ENCODE measurements around the gene KIF16B.
A peak's percentile ranks its signal among the peaks of the same experiment; 100 is the strongest.
"Not testable (repeated sequence)": the region's sequence is repeated elsewhere in the genome, so short reads cannot be mapped to it uniquely, and the experiment has no call there.

Gene KIF16B

GRCh38 chr20:16476032-16476431, 97.2 kb downstream of the KIF16B start:
- DNase-seq (ENCODE audit: low spot score), result peak; percentile 53

- no peak for DNase-seq (ENCODE audit: low spot score)
These were observed 98.0 kb downstream of the KIF16B start for GRCh38 chr20:16475225-16475624.

DNA sequence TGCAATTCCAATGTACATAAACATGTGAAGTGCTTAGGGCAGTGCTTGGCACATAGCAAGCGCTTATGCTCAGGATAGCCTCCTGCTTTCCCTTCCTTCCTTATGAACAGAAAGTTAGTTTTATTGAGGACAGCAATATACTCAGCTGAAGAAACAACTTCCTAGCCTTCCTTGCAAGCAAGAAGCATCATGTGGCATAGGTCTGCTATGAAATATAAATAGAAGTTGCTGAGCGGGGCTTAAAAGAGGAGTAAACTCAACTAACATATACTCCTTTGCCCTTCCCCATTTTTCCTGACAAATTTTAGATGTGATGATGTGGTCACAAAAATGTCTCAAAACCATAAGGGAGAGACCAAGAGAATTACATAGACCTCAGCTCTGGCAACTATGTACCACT, 98.9 kb downstream of the KIF16B start:
- no peak for DNase-seq (ENCODE audit: low spot score)

GRCh38 chr20:16472045-16472872, 101.0 kb downstream of the KIF16B start:
- no peak for DNase-seq (ENCODE audit: low spot score)

DNA sequence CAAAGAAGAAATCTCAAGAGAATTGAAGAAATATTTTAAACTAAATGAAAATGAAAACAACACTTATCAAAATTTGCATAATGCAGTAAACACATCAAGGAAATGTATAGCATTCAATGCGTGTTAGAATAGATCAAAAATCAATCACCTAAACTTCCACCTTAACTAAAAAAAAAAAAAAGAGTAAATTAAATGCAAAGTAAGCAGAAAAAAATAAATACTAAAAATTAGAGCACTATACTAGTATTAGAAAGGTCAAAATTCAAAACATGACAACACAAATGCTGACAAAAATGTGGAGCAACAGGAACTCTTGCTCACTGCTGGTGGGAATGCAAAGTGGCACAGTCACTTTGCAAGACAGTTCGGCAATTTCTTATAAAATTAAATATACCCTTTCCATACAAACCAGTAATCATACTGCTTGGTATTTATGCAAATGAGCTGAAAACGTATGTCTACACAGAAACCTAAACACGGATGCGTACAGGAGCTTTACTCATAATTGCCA, 103.8 kb downstream of the KIF16B start:
- no peak for DNase-seq (ENCODE audit: low spot score)

GRCh38 chr20:16462711-16463110, 110.5 kb downstream of the KIF16B start:
- DNase-seq (ENCODE audit: low spot score), result no peak

DNA sequence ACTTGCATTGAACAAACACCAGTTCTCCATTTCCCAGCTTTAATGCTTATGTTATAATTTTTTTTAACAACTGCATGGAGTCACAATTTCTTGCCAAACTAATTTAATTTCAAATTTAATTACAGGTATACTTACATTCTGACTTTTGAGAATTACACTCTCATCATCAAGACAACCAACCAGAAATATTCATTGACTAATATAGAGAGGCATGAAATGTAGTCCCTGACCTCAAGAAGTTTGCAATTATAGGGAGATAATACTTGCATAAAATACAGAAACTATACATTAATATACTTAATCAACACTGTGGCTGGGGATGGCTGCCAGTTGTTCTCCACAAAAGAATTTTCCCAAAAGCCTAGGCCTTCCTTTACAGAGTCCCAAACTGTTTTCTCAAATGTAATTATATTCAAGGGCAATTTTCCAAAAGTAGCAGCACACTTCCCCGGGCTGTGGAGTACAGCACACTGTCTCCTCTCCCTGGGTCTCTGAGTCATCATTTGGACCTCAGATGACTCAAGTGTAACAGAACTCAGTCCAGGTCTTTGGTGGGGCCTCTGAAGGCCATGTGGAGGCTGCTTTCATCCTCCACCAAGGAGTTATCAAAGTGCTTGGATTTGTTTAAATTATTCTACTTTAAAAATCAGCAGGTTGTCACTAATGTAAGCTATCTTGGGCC, 114.1 kb downstream of the KIF16B start:
- DNase-seq (ENCODE audit: low spot score), result no peak

DNA sequence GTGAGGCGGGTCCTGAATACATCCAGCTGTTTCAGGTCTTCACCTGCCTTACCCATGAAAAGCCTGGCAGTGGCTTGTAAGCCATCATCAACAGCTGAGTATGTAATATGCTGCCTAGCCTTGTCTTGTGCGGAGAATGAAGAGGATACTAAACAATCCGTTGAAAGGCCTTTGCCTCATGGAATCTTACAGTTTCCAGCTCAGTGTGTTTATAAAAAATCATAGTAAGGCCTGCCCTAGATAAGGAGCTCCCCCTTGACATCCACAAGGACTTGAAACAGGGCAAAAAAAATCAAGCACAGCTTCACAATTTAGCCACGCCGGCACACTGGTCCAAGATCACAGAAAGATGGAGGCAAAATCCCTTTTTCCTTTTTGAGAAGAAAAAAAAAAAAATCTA, 115.7 kb downstream of the KIF16B start:
- no peak for DNase-seq (ENCODE audit: low spot score)

DNA sequence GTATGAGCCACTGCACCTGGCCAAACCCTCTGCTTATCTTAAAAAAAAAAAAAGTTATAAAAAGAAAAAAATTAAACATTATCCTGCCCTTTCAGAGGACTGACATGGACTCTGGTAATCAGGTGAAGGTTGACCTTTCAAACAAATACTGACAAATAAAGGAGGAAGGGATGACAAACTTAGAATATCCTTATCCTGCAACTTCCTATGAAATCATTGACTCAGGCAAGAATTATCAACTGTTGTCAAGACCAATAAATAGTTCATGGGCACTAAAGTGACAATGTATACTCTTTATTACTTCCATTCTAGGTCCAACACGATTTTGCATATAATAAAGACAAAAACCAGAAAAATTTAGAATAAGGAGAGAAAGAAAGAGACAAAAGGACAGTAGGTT, 117.9 kb downstream of the KIF16B start:
- no peak for DNase-seq (ENCODE audit: low spot score)

GRCh38 chr20:16451982-16452381, 121.3 kb downstream of the KIF16B start:
- DNase-seq (ENCODE audit: low spot score), result no peak

DNA sequence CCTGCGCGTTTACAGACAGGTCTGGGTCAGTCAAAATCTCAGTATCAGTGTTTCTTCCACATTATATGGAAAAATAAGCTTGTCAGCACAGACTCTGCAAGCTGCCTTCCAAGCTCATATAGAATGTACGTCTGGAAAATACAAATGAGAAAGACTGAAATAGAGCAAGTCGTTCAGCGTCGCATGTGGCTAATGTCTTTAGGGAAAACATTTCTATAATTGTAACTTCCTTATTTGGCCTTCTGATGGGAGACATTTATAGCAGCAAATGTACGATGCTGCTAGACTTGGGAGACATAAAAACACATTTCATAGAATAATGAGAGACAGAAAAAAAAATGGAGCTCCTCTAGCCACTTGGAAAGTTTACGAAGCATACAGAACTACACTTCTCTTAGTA, 122.2 kb downstream of the KIF16B start:
- no peak for DNase-seq (ENCODE audit: low spot score)

DNA sequence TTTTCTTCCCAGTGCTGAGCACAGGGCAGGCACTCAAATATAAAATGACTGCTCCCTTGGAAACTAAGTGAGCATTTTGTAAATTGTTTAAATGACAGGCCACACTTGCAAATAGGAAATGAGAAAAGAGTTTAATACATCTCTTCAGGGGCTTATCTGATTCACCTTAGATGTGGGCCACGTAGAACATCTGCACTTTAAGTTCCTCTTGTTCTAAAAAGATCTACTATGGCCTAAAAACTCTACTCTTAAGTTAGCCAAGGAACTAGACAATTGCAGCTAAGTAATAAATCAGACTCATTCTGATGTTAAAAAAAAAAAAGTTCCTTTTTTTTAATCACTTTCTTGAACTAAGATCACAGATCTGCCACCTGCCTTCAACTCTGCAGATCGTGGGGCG, 126.3 kb downstream of the KIF16B start:
- no peak for DNase-seq (ENCODE audit: low spot score)

GRCh38 chr20:16446246-16446645, 127.0 kb downstream of the KIF16B start:
- no peak for DNase-seq (ENCODE audit: low spot score)

DNA sequence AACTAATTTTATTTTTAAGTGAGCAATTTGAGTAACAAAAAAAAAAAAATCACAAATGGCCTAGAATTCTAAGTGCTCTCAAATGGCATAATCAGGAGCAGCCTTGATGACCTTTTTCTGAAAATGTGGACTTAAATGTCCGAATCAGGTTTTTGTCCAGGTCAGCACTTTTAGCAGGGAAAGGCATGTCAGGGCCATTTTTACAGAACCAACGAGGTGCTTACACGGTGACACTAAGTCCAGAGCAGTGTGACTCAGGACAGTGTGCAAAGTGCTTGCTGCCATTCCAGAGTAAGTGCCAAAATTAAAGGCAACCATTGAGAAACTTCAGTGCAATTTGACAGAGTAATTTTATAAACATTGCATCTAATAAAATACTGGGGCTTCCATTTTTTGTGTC, 127.8 kb downstream of the KIF16B start:
- no peak for DNase-seq (ENCODE audit: low spot score)

- DNase-seq (ENCODE audit: low spot score), result no peak
These were observed 129.0 kb downstream of the KIF16B start for GRCh38 chr20:16444057-16444777.

DNA sequence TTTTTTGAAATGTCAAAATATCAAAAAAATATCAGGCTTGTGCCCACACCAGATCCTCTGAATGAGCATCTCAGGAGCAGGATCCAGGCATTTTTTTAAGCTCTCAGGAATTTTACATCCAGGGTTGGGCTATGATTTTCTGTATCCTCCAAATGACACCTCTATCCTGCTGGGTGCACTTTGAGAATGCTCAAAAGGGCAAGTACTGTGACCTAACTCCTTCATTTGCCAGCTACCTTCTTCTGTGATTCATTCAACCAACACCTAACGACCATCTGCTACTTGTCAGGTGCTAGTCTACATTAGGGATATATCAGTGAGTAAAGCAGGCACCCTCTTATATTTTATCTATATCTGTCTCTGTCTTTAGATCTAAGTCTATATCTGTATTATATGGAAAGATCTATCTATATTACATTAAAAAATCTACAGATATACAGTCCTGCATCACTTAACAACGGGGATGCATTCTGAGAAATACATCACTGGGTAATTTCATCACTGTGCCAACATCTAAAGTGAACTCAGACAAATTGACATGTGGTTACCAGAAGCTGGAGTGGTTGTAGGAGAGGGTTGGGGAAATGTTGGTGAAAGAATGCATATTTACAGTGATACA, 131.6 kb downstream of the KIF16B start:
- DNase-seq (ENCODE audit: low spot score), result no peak

DNA sequence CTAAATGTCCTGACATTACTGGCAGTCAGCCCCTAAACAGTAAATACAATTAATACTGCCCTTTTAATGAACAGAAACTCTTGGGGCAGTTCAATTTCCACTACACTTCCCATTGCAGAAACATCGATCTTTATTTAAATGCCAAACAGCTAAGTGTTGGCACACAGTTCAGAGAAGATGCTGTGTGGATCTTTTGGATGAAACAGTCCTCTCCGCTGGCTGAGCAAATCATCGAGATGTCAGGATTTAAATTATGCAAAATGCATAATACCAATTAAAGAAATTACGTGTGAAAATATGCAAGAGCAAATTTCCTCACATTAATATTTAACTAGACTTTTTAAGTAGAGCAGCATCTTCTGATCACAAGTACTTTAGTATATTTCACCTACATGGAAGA, 132.6 kb downstream of the KIF16B start:
- DNase-seq (ENCODE audit: low spot score), result no peak

- not testable (repeated sequence) for DNase-seq (ENCODE audit: low spot score)
These were observed 133.7 kb downstream of the KIF16B start for GRCh38 chr20:16439540-16439939.

DNA sequence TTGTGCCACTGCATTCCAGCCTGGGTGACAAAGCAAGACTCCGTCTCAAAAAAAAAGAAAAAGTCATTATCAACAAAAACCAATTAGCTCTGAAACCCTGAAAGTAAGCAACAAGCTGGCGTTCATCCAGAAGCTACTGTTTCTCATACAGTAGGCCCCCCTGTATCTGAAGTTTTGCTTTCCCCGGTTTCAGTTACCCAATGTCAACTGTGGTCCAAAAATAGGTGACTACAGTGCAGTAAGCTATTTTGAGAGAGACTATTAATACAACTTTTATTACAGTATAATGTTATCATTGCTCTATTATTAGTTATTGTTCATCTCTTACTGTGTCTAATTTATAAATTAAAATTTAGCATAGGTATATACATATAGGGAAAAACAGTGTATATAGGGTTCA, 135.1 kb downstream of the KIF16B start:
- DNase-seq (ENCODE audit: low spot score), result no peak

DNA sequence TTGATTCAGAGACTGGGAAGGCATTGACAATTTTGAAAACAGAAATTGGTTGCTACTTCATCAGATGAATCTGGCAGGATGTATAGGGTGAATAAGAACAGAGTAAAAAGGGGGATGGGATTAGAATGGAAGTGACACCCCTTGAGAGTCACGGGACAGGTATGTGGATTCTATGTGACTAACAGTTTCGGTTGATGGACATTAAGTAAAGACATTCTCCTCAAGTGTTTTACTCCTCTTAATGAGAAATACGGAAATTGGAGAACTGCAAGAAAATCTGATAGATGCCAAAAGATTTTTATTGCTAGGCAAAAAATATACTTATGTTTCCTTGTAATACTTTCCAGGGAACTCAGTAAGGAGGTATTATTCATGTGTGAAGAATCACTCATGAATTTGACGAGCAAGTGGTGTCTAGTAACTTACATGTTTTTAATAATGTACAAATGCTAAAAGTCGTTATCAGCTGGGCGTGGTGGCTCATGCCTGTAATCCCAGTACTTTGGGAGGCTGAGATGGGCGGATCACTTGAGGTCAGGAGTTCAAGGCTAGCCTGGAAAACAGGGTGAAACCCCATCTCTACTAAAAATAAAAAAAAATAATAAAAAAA, 135.8 kb downstream of the KIF16B start:
- DNase-seq (ENCODE audit: low spot score), result no peak

- peak; percentile 4 for DNase-seq (ENCODE audit: low spot score)
These were observed 139.1 kb downstream of the KIF16B start for GRCh38 chr20:16434062-16434664.

- no peak for DNase-seq (ENCODE audit: low spot score)
These were observed 140.0 kb downstream of the KIF16B start for GRCh38 chr20:16433293-16433580.

Measured in kidney capillary endothelial cell (primary cell).